ACC112 (cell line): ENCODE results near the gene RNF40.

Experiments
- H2AFZ ChIP-seq: fragments of 200-600 bp; sonication (generic); one replicate; pipeline ENCODE4 v1.6.0; 2017; ENCODE audit warnings: antibody characterized with exemption, low read length; ENCODE audit not compliant: unreplicated experiment
- H3K27ac ChIP-seq: fragments of 200-600 bp; sonication (generic); 2 replicates; pipeline ENCODE4 v1.5.1; 2014; ENCODE audit warnings: low read depth, mild to moderate bottlenecking, antibody characterized with exemption, low read length, moderate library complexity
- H3K27me3 ChIP-seq: fragments of 200-600 bp; sonication (generic); 2 replicates; pipeline ENCODE4 v1.6.1; 2014; ENCODE audit warnings: mild to moderate bottlenecking, antibody characterized with exemption, low read length, moderate library complexity, mixed read lengths; ENCODE audit not compliant: insufficient read depth
- H3K36me3 ChIP-seq: fragments of 200-600 bp; sonication (generic); 2 replicates; pipeline ENCODE4 v1.6.1; 2016; ENCODE audit warnings: mild to moderate bottlenecking, antibody characterized with exemption, low read length, moderate library complexity, mixed read lengths; ENCODE audit not compliant: insufficient read depth
- H3K4me1 ChIP-seq: fragments of 200-600 bp; sonication (generic); one replicate; pipeline ENCODE4 v1.6.1; 2016; ENCODE audit warnings: low read length, mixed read lengths; ENCODE audit not compliant: insufficient read depth, unreplicated experiment, control insufficient read depth
- H3K4me3 ChIP-seq: fragments of 200-600 bp; sonication (generic); 2 replicates; pipeline ENCODE4 v1.5.1; 2014; ENCODE audit warnings: mild to moderate bottlenecking, low read depth, low read length
- H3K79me2 ChIP-seq: fragments of 200-600 bp; sonication (generic); one replicate; pipeline ENCODE4 v1.6.0; 2016; ENCODE audit warnings: low read length; ENCODE audit not compliant: control insufficient read depth, unreplicated experiment, insufficient read depth

The RNF40 gene

DNA sequence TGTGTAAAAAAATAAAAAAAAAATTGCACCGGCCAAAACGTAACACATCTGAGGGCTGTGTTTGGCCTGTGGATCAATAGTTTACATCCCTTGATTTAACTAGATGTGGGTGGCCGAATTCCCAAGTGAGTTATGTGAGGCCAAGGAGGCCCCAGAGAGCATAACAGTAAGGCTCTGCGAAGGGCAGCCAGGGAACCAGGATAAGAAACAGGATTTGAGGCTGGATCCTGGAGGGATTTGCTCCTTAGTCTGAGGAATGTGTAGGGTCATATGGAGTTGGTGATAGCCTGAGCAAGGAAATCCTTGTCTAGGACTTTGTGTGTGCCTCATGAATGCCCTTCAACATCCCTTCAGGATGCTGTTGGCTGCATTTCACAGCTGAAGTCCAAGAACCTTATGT is 11.9 kb upstream of the RNF40 start:
- H3K4me1 ChIP-seq: peaks cover 10% of the 10 kb centered on the region
- H3K27ac ChIP-seq: no peak overlapping the region
- peaks cover 13% of the 10 kb centered on the region for H3K36me3 ChIP-seq
- no peak overlapping the region for H3K4me3 ChIP-seq
- peaks cover 19% of the 10 kb centered on the region for H3K79me2 ChIP-seq
- no peak overlapping the region for H2AFZ ChIP-seq
- H3K27me3 ChIP-seq: no peaks in the 10 kb centered on the region

DNA sequence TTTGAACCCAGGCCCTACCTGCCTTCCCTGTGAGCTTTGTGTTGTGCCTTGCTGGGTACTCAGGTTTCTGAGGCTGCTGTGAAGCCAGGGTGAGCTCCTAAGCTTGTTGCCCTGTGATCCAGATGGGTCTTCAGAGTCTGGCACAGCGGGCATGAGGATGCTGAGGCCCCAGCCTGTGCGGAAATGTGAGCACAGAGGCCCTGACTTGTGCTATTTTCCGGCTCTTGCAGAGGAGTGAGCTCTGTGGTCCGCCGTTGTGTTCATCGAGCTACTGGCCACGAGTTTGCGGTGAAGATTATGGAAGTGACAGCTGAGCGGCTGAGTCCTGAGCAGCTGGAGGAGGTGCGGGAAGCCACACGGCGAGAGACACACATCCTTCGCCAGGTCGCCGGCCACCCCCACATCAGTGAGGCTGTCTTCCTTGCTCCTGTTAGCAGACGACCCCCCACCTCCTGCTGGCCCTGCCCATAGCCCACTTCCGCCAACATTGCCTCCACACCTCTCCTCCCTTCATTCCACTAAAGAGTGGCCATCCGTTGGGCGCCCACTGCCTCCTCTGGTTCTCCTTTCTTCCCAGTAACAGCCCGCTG is 11.2 kb upstream of the RNF40 start:
- Histone ChIP-seq H3K79me2 (peaks cover 19% of the 10 kb centered on the region), H3K4me3 (no peak overlapping the region), H3K4me1 (peaks cover 10% of the 10 kb centered on the region), H3K27ac (no peak overlapping the region), H2AFZ (no peak overlapping the region), H3K27me3 (no peaks in the 10 kb centered on the region), H3K36me3 (peaks cover 11% of the 10 kb centered on the region)

DNA sequence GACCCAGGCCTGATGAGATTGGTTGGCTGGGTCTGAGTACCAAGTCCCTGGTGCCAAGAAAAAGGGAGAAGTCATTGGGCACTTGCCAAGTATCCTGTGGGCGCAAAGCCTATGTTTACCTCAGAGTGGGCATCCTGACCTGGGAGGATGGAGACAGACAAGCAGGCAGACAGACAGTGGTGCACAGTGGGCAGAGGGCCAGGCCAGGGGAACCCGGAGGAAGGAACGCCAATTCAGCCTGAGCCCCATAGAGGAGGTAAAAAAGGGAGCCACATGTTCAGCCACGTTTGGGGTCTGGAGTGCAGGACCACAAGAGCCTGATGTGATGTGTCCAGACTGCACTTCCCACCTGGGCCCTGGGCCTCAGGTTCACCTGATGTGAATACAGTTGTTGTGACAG is 8.5 kb upstream of the RNF40 start:
- no peak overlapping the region for H3K27ac ChIP-seq
- peaks cover 19% of the 10 kb centered on the region for H3K79me2 ChIP-seq
- H3K27me3 ChIP-seq: no peaks in the 10 kb centered on the region
- no peak overlapping the region for H3K4me3 ChIP-seq
- no peaks in the 10 kb centered on the region for H3K4me1 ChIP-seq
- peaks cover 11% of the 10 kb centered on the region for H3K36me3 ChIP-seq
- H2AFZ ChIP-seq: no peak overlapping the region

DNA sequence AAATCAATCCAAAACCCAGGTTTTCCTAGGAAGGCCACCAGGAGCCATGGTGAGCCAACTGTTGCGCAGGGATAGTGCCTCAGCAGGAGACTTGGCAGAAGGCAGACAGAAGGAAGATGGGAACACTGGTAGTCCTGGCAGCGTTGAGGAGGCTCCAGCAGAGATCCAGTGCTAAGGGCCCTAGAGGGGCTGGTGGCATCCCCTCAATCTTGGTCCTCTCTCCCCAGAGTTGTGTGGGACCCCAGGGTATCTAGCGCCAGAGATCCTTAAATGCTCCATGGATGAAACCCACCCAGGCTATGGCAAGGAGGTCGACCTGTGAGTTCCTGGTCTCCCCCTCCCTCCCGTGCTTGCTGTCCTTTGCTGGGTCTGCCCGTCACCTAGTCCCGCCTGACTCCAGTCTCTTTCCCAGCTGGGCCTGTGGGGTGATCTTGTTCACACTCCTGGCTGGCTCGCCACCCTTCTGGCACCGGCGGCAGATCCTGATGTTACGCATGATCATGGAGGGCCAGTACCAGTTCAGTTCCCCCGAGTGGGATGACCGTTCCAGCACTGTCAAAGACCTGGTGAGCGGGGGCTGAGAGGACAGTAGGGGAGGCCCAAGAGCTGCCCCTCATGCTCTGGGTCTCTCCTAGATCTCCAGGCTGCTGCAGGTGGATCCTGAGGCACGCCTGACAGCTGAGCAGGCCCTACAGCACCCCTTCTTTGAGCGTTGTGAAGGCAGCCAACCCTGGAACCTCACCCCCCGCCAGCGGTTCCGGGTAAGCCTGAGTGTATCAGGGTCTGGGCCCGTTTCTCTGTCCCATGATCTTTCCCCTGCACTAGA is 6.0 kb upstream of the RNF40 start:
- Histone ChIP-seq H3K36me3 (peaks cover 6% of the 10 kb centered on the region), H3K27me3 (no peaks in the 10 kb centered on the region), H3K4me3 (no peak overlapping the region), H2AFZ (no peak overlapping the region), H3K27ac (no peak overlapping the region), H3K79me2 (no peaks in the 10 kb centered on the region), H3K4me1 (no peaks in the 10 kb centered on the region)

DNA sequence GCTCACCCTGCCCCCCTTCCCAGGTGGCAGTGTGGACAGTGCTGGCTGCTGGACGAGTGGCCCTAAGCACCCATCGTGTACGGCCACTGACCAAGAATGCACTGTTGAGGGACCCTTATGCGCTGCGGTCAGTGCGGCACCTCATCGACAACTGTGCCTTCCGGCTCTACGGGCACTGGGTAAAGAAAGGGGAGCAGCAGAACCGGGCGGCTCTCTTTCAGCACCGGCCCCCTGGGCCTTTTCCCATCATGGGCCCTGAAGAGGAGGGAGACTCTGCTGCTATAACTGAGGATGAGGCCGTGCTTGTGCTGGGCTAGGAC is 5.4 kb upstream of the RNF40 start:
- Histone ChIP-seq H3K4me3 (no peak overlapping the region), H3K36me3 (peaks cover 2% of the 10 kb centered on the region; the same call in 1 of the 2 replicates), H3K27me3 (no peaks in the 10 kb centered on the region), H3K4me1 (no peaks in the 10 kb centered on the region), H3K27ac (no peak overlapping the region), H3K79me2 (no peaks in the 10 kb centered on the region), H2AFZ (no peak overlapping the region)

DNA sequence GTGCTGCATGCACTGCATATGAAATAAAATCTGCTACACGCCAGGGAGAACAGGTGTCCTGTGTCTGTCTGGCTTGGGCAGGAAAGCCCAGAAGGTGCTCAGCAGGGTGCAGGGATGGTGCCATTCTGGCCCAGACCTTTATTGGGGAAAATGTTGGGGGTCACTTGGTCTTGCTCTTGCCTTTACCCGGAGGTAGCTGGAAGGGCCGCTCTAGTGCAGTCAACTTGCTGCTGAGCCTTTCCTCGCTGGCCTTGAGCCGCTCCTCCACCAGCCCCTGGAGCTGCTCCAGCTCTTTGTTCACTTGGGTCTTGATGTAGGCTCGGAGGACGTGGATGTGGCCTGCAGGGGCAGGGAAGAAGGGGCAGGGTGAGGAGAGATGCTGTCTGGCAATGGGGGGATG is 4.8 kb upstream of the RNF40 start:
- H3K36me3 ChIP-seq: peaks cover 2% of the 10 kb centered on the region; the same call in 1 of the 2 replicates
- no peak overlapping the region for H2AFZ ChIP-seq
- peaks cover under 1% of the 10 kb centered on the region for H3K79me2 ChIP-seq
- no peak overlapping the region for H3K4me3 ChIP-seq
- H3K27ac ChIP-seq: no peak overlapping the region
- no peaks in the 10 kb centered on the region for H3K4me1 ChIP-seq
- H3K27me3 ChIP-seq: no peaks in the 10 kb centered on the region

DNA sequence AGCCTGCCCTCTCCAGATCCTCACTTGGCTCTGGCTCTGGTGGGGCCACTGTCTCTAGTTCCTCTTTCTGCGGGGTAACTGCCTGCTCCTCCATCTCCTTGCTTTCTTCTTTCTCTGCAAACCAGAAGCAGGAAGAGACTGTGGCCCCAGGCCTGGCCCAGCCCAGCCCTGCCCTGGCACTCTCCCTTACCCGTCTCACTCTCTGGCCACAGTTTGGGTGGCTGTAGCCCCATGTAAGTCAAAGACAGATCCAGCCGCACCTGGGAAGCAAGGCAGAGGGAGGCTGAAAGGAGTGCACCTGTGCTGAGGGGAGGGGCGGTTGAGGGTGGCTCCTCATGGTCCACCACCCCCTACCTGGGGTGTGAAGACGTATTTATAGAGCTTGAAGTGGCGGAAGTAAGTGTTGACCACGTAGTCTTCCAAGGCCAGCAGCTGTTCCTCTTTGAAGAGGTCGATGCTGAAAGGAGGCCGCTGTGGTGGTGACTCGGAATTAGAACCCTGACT is 3.1 kb upstream of the RNF40 start:
- Histone ChIP-seq H3K4me1 (peaks cover 10% of the 10 kb centered on the region), H3K36me3 (peaks cover 7% of the 10 kb centered on the region; the same call in 1 of the 2 replicates), H3K4me3 (no peak overlapping the region), H3K27ac (no peak overlapping the region), H3K79me2 (peaks cover 18% of the 10 kb centered on the region), H2AFZ (no peak overlapping the region), H3K27me3 (no peaks in the 10 kb centered on the region)

DNA sequence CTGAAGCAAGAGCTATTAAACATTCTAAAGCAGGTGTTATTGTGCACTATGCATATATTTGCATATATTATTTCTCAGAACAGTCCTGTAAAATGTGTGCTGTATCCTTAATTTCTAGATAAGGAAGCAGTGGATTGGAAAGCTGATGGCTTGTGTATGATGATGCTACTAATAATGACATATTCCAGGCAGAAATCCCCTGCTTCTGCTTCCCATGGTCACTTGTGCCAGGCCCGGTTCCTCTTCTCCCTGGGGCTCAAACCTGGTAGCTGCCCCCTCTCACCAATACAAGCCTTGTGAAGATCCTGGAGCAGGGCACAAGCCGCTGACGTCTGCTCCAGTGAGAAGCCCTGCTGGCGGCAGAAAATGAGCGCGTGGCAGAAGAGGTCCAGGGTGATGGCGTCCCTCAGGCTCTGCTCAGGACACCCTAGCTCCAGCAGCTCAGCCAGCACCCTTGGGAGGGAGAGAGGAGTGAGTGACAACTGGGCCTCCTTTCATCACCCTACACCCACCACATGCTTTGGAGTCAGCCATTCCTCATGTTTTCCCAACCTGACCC is 2.0 kb upstream of the RNF40 start:
- Histone ChIP-seq H2AFZ (no peak overlapping the region), H3K4me1 (peaks cover 10% of the 10 kb centered on the region), H3K36me3 (peaks cover 14% of the 10 kb centered on the region; the same call in 1 of the 2 replicates), H3K27ac (no peak overlapping the region), H3K4me3 (no peak overlapping the region), H3K79me2 (peaks cover 22% of the 10 kb centered on the region), H3K27me3 (no peaks in the 10 kb centered on the region)

DNA sequence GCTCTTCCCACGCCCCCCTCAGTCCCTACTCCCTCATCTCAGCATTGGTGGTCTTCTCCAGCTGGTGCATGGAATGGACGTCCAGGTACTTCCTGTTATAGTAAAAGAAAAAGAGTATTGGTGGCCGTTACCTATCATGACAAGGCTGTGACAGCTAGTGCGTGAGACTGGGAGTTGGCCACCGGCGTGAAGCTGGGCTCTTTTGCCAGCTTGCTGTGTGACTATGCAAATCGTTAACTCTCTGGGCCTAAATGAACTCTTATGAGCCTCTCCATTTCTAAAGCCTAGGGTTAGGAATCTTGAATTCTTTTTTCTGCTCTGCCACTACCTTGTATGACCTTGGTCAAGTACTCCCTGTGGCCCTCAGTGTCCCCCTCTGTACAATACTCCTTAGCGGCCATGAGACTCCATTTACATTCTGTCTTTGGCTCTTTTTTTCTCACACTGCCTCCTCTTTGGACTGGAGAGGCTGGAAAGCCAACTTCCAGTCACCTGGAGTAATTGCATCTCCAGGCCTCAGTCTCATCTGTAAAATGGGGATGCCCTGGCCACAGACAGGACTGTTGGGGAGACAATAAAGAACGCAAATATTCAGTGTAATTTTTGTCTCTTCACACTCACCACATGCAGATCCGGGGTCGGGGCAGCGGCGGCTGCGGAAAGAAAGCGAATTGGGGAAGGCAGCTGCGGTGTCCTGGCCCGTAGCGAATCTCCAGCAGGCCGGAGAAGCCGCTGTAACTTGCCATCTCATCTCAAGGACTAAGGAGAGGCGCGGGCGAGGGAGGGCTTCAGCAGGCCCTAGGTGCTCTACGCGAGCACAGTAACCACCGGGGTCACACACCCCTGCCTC is 1.3 kb upstream of the RNF40 start:
- Histone ChIP-seq H3K27me3 (no peaks in the 10 kb centered on the region), H3K79me2 (peaks cover 22% of the 10 kb centered on the region), H3K4me1 (peaks cover 10% of the 10 kb centered on the region), H3K27ac (0 out of 2 replicates have a peak overlapping the region, but pooled peaks have one; percentile 55), H3K4me3 (peak overlapping the region; percentile 99), H2AFZ (peak overlapping the region; percentile 92), H3K36me3 (peaks cover 18% of the 10 kb centered on the region; the same call in 1 of the 2 replicates)

DNA sequence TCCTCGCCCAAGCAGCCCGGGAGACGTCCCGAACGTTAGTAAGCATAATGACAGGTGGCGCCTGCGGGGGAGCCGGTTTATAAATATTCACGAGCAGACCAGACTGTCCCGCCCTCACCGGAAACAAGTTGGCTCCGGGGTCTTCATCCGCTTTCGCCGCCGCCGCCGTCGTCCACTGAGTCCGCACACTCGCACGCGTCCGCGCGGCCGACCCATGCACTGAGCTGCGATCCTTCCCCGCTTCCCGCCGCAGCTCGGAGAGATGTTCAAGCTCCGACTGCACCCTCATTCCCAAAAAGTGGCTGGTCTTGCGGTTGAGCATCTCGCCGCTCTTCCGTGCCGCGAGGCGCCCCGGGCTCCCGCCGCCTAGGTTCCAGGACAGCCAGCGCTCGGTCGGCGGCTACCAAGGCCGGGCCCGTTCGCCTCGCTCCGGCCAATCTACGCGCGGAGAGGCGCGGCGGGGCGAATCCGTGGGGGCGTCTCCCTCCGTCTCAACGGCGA is 645 bp upstream of the RNF40 start:
- Histone ChIP-seq H2AFZ (peak overlapping the region; percentile 92), H3K4me1 (peaks cover 10% of the 10 kb centered on the region), H3K4me3 (peak overlapping the region; percentile 99), H3K36me3 (peaks cover 18% of the 10 kb centered on the region; the same call in 1 of the 2 replicates), H3K27ac (peak overlapping the region; percentile 55), H3K79me2 (peaks cover 22% of the 10 kb centered on the region), H3K27me3 (no peaks in the 10 kb centered on the region)
